H1 (cell line): Measurements from ENCODE around the gene ZFPL1. TPM values are rescaled to one million over a fixed set of nuclear protein-coding genes. Genes with fewer than 3 reads are reported as not detected.

Source experiments
- CHD1 ChIP-seq: IDR thresholded peaks from 2 replicates; pipeline ENCODE4 v1.6.1; 2012; ENCODE audit warnings: low read depth, low read length, improper control_type of control experiment
- E2F6 ChIP-seq: IDR thresholded peaks from 2 replicates; pipeline ENCODE4 v1.6.1; 2012; ENCODE audit warnings: inconsistent platforms
- SIN3A ChIP-seq, 2 experiments: IDR thresholded peaks in 1 of 2; conservative IDR thresholded peaks in 1 of 2; 2 replicates each; pipeline ENCODE4 v1.6.1; 2011 to 2012; ENCODE audit warnings: low read length in 2 of 2, improper control_type of control experiment in 1 of 2, low read depth in 1 of 2, mild to moderate bottlenecking in 1 of 2
- polyA plus RNA-seq, 7 experiments: library from polyadenylated mRNA; depleted of rRNA in 3 of 7; stranded (reverse) in 5 of 7; unstranded in 2 of 7; fragments of >200 nt in 5 of 7; fragments of 200-250 nt in 2 of 7; gene quantifications; 1 replicate in 5 of 7; 2 replicates in 1 of 7; 4 replicates in 1 of 7; pipeline versions ENCODE4 v1.2.1 to v1.2.3, GENCODE V29; 2011 to 2013; ENCODE audit warnings: missing spikeins in 2 of 7, mixed read lengths in 2 of 7
- total RNA-seq: library from RNA; stranded (reverse); fragmentation: NEBNext Ultra II Directional; extraction: Animal tissue kit (Norgen Biotek cat#: 25700); gene quantifications from 2 replicates; pipeline ENCODE4 v1.2.1, GENCODE V29; 2021

The ZFPL1 gene
- total and polyA plus RNA-seq, 2 of the 8 experiments (the other 6 are each of a cell fraction or from before 2014, with no cell fraction given) = 21.5 to 76.8 TPM

DNA sequence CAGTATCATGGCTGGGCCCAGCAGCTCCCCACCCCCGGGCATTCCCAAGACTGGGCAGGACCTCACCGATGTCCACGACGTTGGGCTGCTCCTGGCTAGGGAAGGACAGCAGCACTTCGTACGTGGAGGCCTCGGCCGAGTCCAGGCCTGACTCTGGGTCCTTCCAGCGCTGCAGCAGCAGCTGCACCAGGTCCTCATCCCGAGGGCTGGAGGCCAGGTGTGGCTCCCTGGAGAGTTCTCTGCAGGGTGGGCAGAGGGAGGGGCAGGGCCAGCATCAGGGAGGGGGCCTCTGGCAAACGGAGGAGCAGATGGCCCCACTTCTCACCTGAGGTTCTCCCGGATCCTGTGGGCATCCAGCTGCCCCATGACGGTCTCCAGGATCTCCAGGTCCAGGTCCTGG, 26.0 kb upstream of the ZFPL1 start (continued):
- no peak for TF ChIP-seq SIN3A (conservative IDR thresholded peaks at IDR 0.05 in 1 of 2, IDR thresholded peaks at IDR 0.05 in 1 of 2; ENCODE audit: low read depth in 1 of 2, low read length in 2 of 2)
- no peak for TF ChIP-seq CHD1
- no peak for TF ChIP-seq E2F6
- TF ChIP-seq, all 59 proteins: peak for 0
